Measurements from ENCODE around the gene ACAP2. TPM values are rescaled to one million over a fixed set of nuclear protein-coding genes. Genes with fewer than 3 reads are reported as not detected.
A peak's percentile ranks its signal among the peaks of the same experiment; 100 is the strongest.

ACAP2 gene
- total RNA-seq, 4 donors from 2014 or later: 31.8 to 85.8 (median 43.9) TPM

DNA sequence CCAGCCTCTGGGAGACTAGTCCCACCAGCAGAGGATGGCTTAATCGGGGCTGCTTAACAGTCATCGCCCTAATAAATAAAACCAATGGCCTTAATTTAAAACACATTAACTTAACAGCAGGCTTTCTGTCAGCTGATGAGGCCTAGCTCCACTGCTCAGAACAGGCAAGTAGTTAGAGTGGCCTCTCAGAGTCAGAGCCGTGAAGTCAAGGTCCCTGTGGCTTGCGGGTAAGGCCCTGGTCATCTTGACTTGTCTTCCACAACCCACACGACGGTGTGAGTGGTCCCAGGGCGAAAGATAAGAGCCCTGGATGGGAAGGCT is 183.7 kb downstream of the ACAP2 start:
- Histone ChIP-seq H3K4me1 (peaks cover 32 to 41% (median 38%) of the 10 kb centered on the region in 4 donors), H3K4me3 (peak overlapping the region; percentile 73 to 91 (median 75)), H3K27ac (replicated peaks in 1 of 4) (peak overlapping the region; percentile 91 to 96 (median 96)), H3K9me3 (no peaks in the 10 kb centered on the region), H3K27me3 (no peaks in the 10 kb centered on the region), H3K36me3 (peaks cover 0 to 5% (median 0%) of the 10 kb centered on the region in 4 donors)
- TF ChIP-seq EP300 (IDR thresholded peaks at IDR 0.05): no peak
- TF ChIP-seq POLR2A (IDR thresholded peaks at IDR 0.05; ENCODE audit: low read depth): no peak
- no peak for TF ChIP-seq CTCF (IDR thresholded peaks at IDR 0.05)
- no peak for TF ChIP-seq POLR2AphosphoS5 (IDR thresholded peaks at IDR 0.05)
- 37% methylated on average over 7 of the region's 7 CpGs for WGBS
- no peak for DNase-seq (ENCODE audit: extremely low spot score)
- intact Hi-C loops (cut with DNase I): loop anchor here (5.0 to 10.0 kb wide), 2 partner anchors 147 to 484 kb away; no protein-coding TSS in a partner anchor

DNA sequence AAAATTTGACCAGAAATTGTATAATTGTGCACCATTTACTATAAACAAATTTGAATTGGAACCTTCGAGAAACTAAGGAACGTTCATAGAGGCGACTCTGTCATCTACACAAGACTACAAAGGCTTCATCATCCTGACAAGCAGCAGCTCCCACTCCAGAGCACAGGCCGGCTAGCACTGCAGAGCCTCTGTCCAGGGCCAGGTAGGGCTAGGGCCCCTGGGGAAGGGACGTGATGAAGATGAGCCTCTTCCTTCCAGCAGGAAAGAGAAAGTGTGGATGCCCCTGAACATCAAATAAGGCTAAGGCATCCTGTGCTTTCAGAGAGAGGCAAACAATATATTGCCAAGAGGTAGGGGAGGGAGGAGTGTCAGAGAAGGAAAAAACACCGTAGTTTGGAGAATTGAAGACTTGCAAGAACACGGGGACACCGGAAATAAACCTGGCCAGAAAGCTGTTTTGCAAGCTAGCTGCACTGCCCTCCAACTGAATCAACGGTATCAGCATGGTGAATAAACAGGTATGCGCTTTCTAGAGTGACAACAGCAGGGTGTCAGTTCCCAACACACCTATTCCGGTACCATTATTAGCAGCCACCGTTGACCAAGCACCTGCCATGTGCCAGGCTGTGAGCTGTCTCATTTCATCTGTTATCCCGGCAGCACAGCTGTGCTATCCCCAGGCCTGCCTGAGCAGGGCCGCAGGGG is 184.2 kb downstream of the ACAP2 start:
- peak overlapping the region; percentile 91 to 96 (median 96) for H3K27ac ChIP-seq (replicated peaks in 1 of 4)
- peaks cover 0 to 5% (median 0%) of the 10 kb centered on the region in 4 donors for H3K36me3 ChIP-seq
- WGBS: 59% methylated on average over 12 of the region's 14 CpGs
- peak overlapping the region; percentile 73 to 91 (median 75) for H3K4me3 ChIP-seq
- peak; percentile 87 for DNase-seq (ENCODE audit: extremely low spot score)
- H3K27me3 ChIP-seq: no peaks in the 10 kb centered on the region
- H3K9me3 ChIP-seq: no peaks in the 10 kb centered on the region
- intact Hi-C loops (cut with DNase I): loop anchor here (5.0 to 10.0 kb wide), 2 partner anchors 146 to 484 kb away; no protein-coding TSS in a partner anchor
- TF ChIP-seq POLR2A (IDR thresholded peaks at IDR 0.05; ENCODE audit: low read depth): no peak
- TF ChIP-seq POLR2AphosphoS5 (IDR thresholded peaks at IDR 0.05): no peak
- no peak for TF ChIP-seq EP300 (IDR thresholded peaks at IDR 0.05)
- no peak for TF ChIP-seq CTCF (IDR thresholded peaks at IDR 0.05)
- peaks cover 32 to 46% (median 43%) of the 10 kb centered on the region in 4 donors for H3K4me1 ChIP-seq

- Histone ChIP-seq H3K9me3 (no peaks in the 10 kb centered on the region), H3K27me3 (no peaks in the 10 kb centered on the region), H3K27ac (replicated peaks in 1 of 4) (peak overlapping the region; percentile 91 to 96 (median 96)), H3K4me1 (peaks cover 32 to 55% (median 50%) of the 10 kb centered on the region in 4 donors), H3K4me3 (no peak overlapping the region), H3K36me3 (peaks cover 0 to 5% (median 0%) of the 10 kb centered on the region in 4 donors)
- 78% methylated on average over 10 of the region's 16 CpGs for WGBS
- no peak for TF ChIP-seq POLR2A (IDR thresholded peaks at IDR 0.05; ENCODE audit: low read depth)
- no peak for TF ChIP-seq EP300 (IDR thresholded peaks at IDR 0.05)
- TF ChIP-seq CTCF (IDR thresholded peaks at IDR 0.05): no peak
- no peak for TF ChIP-seq POLR2AphosphoS5 (IDR thresholded peaks at IDR 0.05)
- peak; percentile 79 for DNase-seq (ENCODE audit: extremely low spot score)
- intact Hi-C loops (cut with DNase I): loop anchor here (5.0 to 10.0 kb wide), 2 partner anchors 145 to 483 kb away; no protein-coding TSS in a partner anchor
These were observed 185.1 kb downstream of the ACAP2 start for GRCh38 chr3:195257454-195258448.

DNA sequence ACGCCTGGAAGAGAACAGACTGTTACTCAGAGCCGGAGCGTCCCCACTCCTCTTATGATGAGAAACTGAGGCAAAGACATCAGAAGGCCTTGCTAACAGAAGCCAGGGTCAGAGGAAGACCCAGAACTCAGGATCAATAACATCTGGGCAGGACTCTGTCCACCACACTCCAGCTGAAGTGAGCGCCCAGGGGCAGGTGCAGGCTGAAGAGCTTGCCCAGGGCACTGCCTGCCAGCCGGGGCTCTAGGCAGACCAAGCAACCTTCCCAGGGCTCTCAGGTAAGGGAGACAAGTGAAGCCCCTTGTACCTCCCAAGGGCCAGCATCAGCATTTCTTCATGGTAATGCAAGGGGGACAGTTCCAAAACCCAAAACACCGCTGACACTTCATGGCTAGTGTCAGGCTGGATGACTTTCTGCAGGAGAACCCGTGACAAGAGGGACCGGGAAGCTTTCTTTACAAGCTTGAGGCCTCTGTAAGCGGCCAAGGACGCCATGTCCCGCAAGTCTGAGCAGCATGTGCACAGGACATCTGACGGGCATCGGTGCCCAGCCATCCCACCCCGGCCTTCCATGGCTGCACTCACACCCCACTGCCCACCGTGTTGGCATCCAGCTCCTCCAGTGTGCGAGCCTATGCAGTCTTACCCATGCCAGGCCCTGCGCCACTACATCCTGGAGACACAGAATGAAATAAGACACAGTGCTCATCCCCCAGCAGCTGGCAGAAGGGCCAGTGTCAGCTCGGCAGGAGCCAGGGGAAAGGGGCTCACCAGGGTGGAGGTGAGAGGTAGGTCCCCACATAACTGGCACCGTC is 186.0 kb downstream of the ACAP2 start:
- WGBS: 97% methylated on average over 10 of the region's 19 CpGs
- intact Hi-C loops (cut with DNase I): loop anchor here (5.0 to 10.0 kb wide), 2 partner anchors 145 to 482 kb away; no protein-coding TSS in a partner anchor
- H3K9me3 ChIP-seq: no peaks in the 10 kb centered on the region
- peak overlapping the region in 2 of 4 donors; percentile 91 to 96 for H3K27ac ChIP-seq (replicated peaks in 1 of 4)
- peaks cover 32 to 60% (median 55%) of the 10 kb centered on the region in 4 donors for H3K4me1 ChIP-seq
- no peak overlapping the region for H3K4me3 ChIP-seq
- H3K27me3 ChIP-seq: no peaks in the 10 kb centered on the region
- peak; percentile 82 for DNase-seq (ENCODE audit: extremely low spot score)
- TF ChIP-seq POLR2AphosphoS5 (IDR thresholded peaks at IDR 0.05): no peak
- TF ChIP-seq EP300 (IDR thresholded peaks at IDR 0.05): no peak
- no peak for TF ChIP-seq POLR2A (IDR thresholded peaks at IDR 0.05; ENCODE audit: low read depth)
- no peak for TF ChIP-seq CTCF (IDR thresholded peaks at IDR 0.05)
- H3K36me3 ChIP-seq: peaks cover 0 to 5% (median 0%) of the 10 kb centered on the region in 4 donors
